ENCODE data around the gene ADAMTS12. TPM values are rescaled to one million over a fixed set of nuclear protein-coding genes. Genes with fewer than 3 reads are reported as not detected.

Gene ADAMTS12
- total RNA-seq, 6 experiments from 2014 or later, result 1.1 to 3.9 (median 1.7) TPM

GRCh38 chr5:33538201-33538600 is 353.6 kb downstream of the ADAMTS12 start:
- intact Hi-C loops (cut with DNase I), result no loop called here
- WGBS (ENCODE audit: insufficient coverage, low coverage, low lambda C conversion rate, missing lambda C conversion rate), result no CpG with 5 or more reads among the region's 2 CpGs
- Histone ChIP-seq H3K27me3 (no peaks in the 10 kb centered on the region), H3K4me1 (no peaks in the 10 kb centered on the region), H3K4me3 (no peak overlapping the region), H3K36me3 (no peaks in the 10 kb centered on the region), H3K27ac (no peak overlapping the region), H3K9me3 (no peaks in the 10 kb centered on the region)
- TF ChIP-seq POLR2A (IDR thresholded peaks at IDR 0.05) (no peak), CTCF (IDR thresholded peaks at IDR 0.05) (no peak)
- ATAC-seq (no peak), DNase-seq (no peak)

- Histone ChIP-seq H3K4me3 (no peak overlapping the region), H3K4me1 (no peaks in the 10 kb centered on the region), H3K36me3 (no peaks in the 10 kb centered on the region), H3K27ac (no peak overlapping the region), H3K9me3 (no peaks in the 10 kb centered on the region), H3K27me3 (no peaks in the 10 kb centered on the region)
- intact Hi-C loops (cut with DNase I), result no loop called here
- TF ChIP-seq CTCF (IDR thresholded peaks at IDR 0.05) (no peak), POLR2A (IDR thresholded peaks at IDR 0.05) (no peak)
- DNase-seq (no peak), ATAC-seq (no peak)
- 100% methylated on average over 1 of the region's 1 CpG for WGBS (ENCODE audit: insufficient coverage, low coverage, low lambda C conversion rate, missing lambda C conversion rate)
Observed at GRCh38 chr5:33537240-33537639, 354.6 kb downstream of the ADAMTS12 start.

- H3K4me3 ChIP-seq, result no peak overlapping the region
- WGBS (ENCODE audit: insufficient coverage, low coverage, low lambda C conversion rate, missing lambda C conversion rate), result 63% methylated on average over 1 of the region's 1 CpG
- no peak overlapping the region for H3K27ac ChIP-seq
- no peaks in the 10 kb centered on the region for H3K4me1 ChIP-seq
- no peak for TF ChIP-seq CTCF (IDR thresholded peaks at IDR 0.05)
- no peak for TF ChIP-seq POLR2A (IDR thresholded peaks at IDR 0.05)
- no peaks in the 10 kb centered on the region for H3K9me3 ChIP-seq
- DNase-seq, result no peak
- no peaks in the 10 kb centered on the region for H3K27me3 ChIP-seq
- H3K36me3 ChIP-seq, result no peaks in the 10 kb centered on the region
- intact Hi-C loops (cut with DNase I), result no loop called here
- ATAC-seq, result no peak
Observed at GRCh38 chr5:33536802-33537201, 355.0 kb downstream of the ADAMTS12 start.

- DNase-seq (no peak), ATAC-seq (no peak)
- H3K4me3 ChIP-seq, result no peak overlapping the region
- intact Hi-C loops (cut with DNase I), result no loop called here
- no peak overlapping the region for H3K27ac ChIP-seq
- no peaks in the 10 kb centered on the region for H3K4me1 ChIP-seq
- 79% methylated on average over 3 of the region's 4 CpGs for WGBS (ENCODE audit: insufficient coverage, low coverage, low lambda C conversion rate, missing lambda C conversion rate)
- no peaks in the 10 kb centered on the region for H3K36me3 ChIP-seq
- H3K27me3 ChIP-seq, result no peaks in the 10 kb centered on the region
- H3K9me3 ChIP-seq, result no peaks in the 10 kb centered on the region
- TF ChIP-seq POLR2A (IDR thresholded peaks at IDR 0.05) (no peak), CTCF (IDR thresholded peaks at IDR 0.05) (no peak)
Observed at GRCh38 chr5:33531824-33532223, 360.0 kb downstream of the ADAMTS12 start.

GRCh38 chr5:33531037-33531298 is 360.8 kb downstream of the ADAMTS12 start:
- Histone ChIP-seq H3K4me1 (no peaks in the 10 kb centered on the region), H3K4me3 (no peak overlapping the region), H3K9me3 (no peaks in the 10 kb centered on the region), H3K27me3 (no peaks in the 10 kb centered on the region), H3K36me3 (no peaks in the 10 kb centered on the region), H3K27ac (no peak overlapping the region)
- no peak for ATAC-seq
- DNase-seq, result no peak
- intact Hi-C loops (cut with DNase I), result no loop called here
- TF ChIP-seq POLR2A (IDR thresholded peaks at IDR 0.05), result no peak
- no peak for TF ChIP-seq CTCF (IDR thresholded peaks at IDR 0.05)
- 92% methylated on average over 3 of the region's 3 CpGs for WGBS (ENCODE audit: insufficient coverage, low coverage, low lambda C conversion rate, missing lambda C conversion rate)
